HG02610 (cell line): ENCODE data around the gene EPS15.
"Not testable (repeated sequence)": the region's sequence is repeated elsewhere in the genome, so short reads cannot be mapped to it uniquely, and the experiment has no call there.

Source experiments
- ATAC-seq: cut with Tn5 transposase; IDR thresholded peaks from one replicate; pipeline ENCODE4 v1.9.1; 2021; ENCODE audit warnings: mild to moderate bottlenecking, moderate library complexity; ENCODE audit not compliant: unreplicated experiment

The EPS15 gene

GRCh38 chr1:51344276-51344601, 174.8 kb downstream of the EPS15 start:
- no peak for ATAC-seq

- no peak for ATAC-seq
These were observed 175.4 kb downstream of the EPS15 start for GRCh38 chr1:51343624-51344023.

GRCh38 chr1:51342591-51343206, 176.4 kb downstream of the EPS15 start:
- no peak for ATAC-seq

- peak; percentile 53 for ATAC-seq
These were observed 177.1 kb downstream of the EPS15 start for GRCh38 chr1:51341876-51342496.

GRCh38 chr1:51340380-51340779, 178.7 kb downstream of the EPS15 start:
- no peak for ATAC-seq

GRCh38 chr1:51336711-51337110, 182.4 kb downstream of the EPS15 start:
- ATAC-seq: no peak

- ATAC-seq: no peak
These were observed 183.1 kb downstream of the EPS15 start for GRCh38 chr1:51336004-51336403.

- peak; percentile 65 for ATAC-seq
These were observed 187.6 kb downstream of the EPS15 start for GRCh38 chr1:51331206-51332100.

GRCh38 chr1:51330331-51331201, 188.5 kb downstream of the EPS15 start, which contains the start of gene TTC39A:
Gene TTC39A (minus strand): TSS chr1:51330562. CDS start chr1:51330477, 85 bp downstream.
- no peak for ATAC-seq

- ATAC-seq: no peak
These were observed 189.4 kb downstream of the EPS15 start for GRCh38 chr1:51329443-51330325.

GRCh38 chr1:51328926-51329325, 190.1 kb downstream of the EPS15 start:
- no peak for ATAC-seq

GRCh38 chr1:51328279-51328678, 190.8 kb downstream of the EPS15 start:
- no peak for ATAC-seq

GRCh38 chr1:51327386-51327785, 191.7 kb downstream of the EPS15 start:
- no peak for ATAC-seq

- no peak for ATAC-seq
These were observed 192.2 kb downstream of the EPS15 start for GRCh38 chr1:51326839-51327238.

GRCh38 chr1:51325878-51326755, 192.9 kb downstream of the EPS15 start:
- ATAC-seq: no peak

- no peak for ATAC-seq
These were observed 193.7 kb downstream of the EPS15 start for GRCh38 chr1:51325391-51325790.

- not testable (repeated sequence) for ATAC-seq
These were observed 194.1 kb downstream of the EPS15 start for GRCh38 chr1:51325011-51325385.

- ATAC-seq: no peak
These were observed 194.6 kb downstream of the EPS15 start for GRCh38 chr1:51324251-51325010.
